HepG2 (cell line): ENCODE measurements around the gene NMNAT1.

Source experiments
- ATF6 ChIP-seq: sonication (generic); formaldehyde crosslinking; conservative IDR thresholded peaks from 2 replicates; pipeline ENCODE4 v1.4.0; 2020; ENCODE audit warnings: missing genetic modification reagents
- CTCF ChIP-seq: sonication (generic); formaldehyde crosslinking; IDR thresholded peaks from 2 replicates; pipeline ENCODE4 v1.5.0; 2020; ENCODE audit warnings: mild to moderate bottlenecking, missing genetic modification reagents, moderate library complexity
- PCBP2 ChIP-seq: fragments of 200-400 bp; formaldehyde crosslinking; optimal IDR thresholded peaks from 2 replicates; pipeline ENCODE3; 2018; ENCODE audit warnings: low read length, low read depth; ENCODE audit not compliant: poor library complexity, severe bottlenecking
- SP140L ChIP-seq: sonication (generic); formaldehyde crosslinking; IDR thresholded peaks from 2 replicates; pipeline ENCODE4 v1.4.0; 2020; ENCODE audit warnings: missing genetic modification reagents, borderline replicate concordance
- SUZ12 ChIP-seq: fragments of 150-350 bp; IDR thresholded peaks from 2 replicates; pipeline ENCODE4 v1.6.1; 2014; ENCODE audit warnings: low read depth, low read length
- ZNF275 ChIP-seq: sonication (generic); formaldehyde crosslinking; IDR thresholded peaks from 2 replicates; pipeline ENCODE4 v1.8.0; 2022; ENCODE audit warnings: missing genetic modification reagents, mild to moderate bottlenecking, inconsistent platforms, borderline replicate concordance

GRCh38 chr1:10027027-10027426, 83.8 kb downstream of the NMNAT1 start:
- no peak for TF ChIP-seq ZNF275 (CRISPR knock-in tag)
- no peak for TF ChIP-seq ATF6 (CRISPR knock-in tag)
- no peak for TF ChIP-seq SP140L (CRISPR knock-in tag)
- TF ChIP-seq CTCF, result no peak
- TF ChIP-seq PCBP2, result no peak
- TF ChIP-seq SUZ12, result no peak
